Amniotic epithelial cell (primary cell): ENCODE results near the gene ULK1.
"Not testable (repeated sequence)": the region's sequence is repeated elsewhere in the genome, so short reads cannot be mapped to it uniquely, and the experiment has no call there.

ENCODE experiments used
- DNase-seq: peaks from one replicate; pipeline ENCODE4 v3.0.0-alpha.2; 2010; ENCODE audit warnings: low read depth

The ULK1 gene

GRCh38 chr12:131862084-131862441, 32.4 kb upstream of the ULK1 start:
- no peak for DNase-seq

GRCh38 chr12:131862600-131862993, 31.8 kb upstream of the ULK1 start:
- DNase-seq: no peak

GRCh38 chr12:131862994-131863710, 31.3 kb upstream of the ULK1 start:
- DNase-seq: peak; percentile 59

GRCh38 chr12:131863711-131864396, 30.6 kb upstream of the ULK1 start:
- no peak for DNase-seq

- DNase-seq: no peak
Observed at GRCh38 chr12:131864469-131864868, 30.0 kb upstream of the ULK1 start.

GRCh38 chr12:131865180-131865875, 29.1 kb upstream of the ULK1 start:
- DNase-seq: peak; percentile 8

- DNase-seq: no peak
Observed at GRCh38 chr12:131867471-131867870, 27.0 kb upstream of the ULK1 start.

- no peak for DNase-seq
Observed at GRCh38 chr12:131867891-131868675, 26.3 kb upstream of the ULK1 start.

GRCh38 chr12:131869871-131870418, 24.5 kb upstream of the ULK1 start:
- peak; percentile 47 for DNase-seq

GRCh38 chr12:131871677-131872076, 22.7 kb upstream of the ULK1 start:
- no peak for DNase-seq

GRCh38 chr12:131872154-131873051, 22.0 kb upstream of the ULK1 start:
- DNase-seq: peak; percentile 14

GRCh38 chr12:131873293-131873692, 21.1 kb upstream of the ULK1 start:
- DNase-seq: no peak

GRCh38 chr12:131874972-131875371, 19.4 kb upstream of the ULK1 start:
- not testable (repeated sequence) for DNase-seq

GRCh38 chr12:131877216-131877615, 17.2 kb upstream of the ULK1 start:
- DNase-seq: not testable (repeated sequence)

- DNase-seq: not testable (repeated sequence)
Observed at GRCh38 chr12:131878436-131878835, 16.0 kb upstream of the ULK1 start.

GRCh38 chr12:131882804-131883520, 11.5 kb upstream of the ULK1 start:
- DNase-seq: no peak

GRCh38 chr12:131883521-131883900, 10.9 kb upstream of the ULK1 start:
- DNase-seq: no peak

- DNase-seq: not testable (repeated sequence)
Observed at GRCh38 chr12:131885076-131885475, 9.3 kb upstream of the ULK1 start.

GRCh38 chr12:131885543-131886057, 8.8 kb upstream of the ULK1 start:
- no peak for DNase-seq

- not testable (repeated sequence) for DNase-seq
Observed at GRCh38 chr12:131891722-131892121, 2.7 kb upstream of the ULK1 start.
